ENCODE measurements around the gene CHMP6.

CHMP6 gene

GRCh38 chr17:80962356-80963329 lies 29.0 kb upstream of the CHMP6 start:
- Mint-ChIP-seq H3K27me3 (no peaks in the 10 kb centered on the region), H3K9me3 (no peaks in the 10 kb centered on the region), H3K4me1 (ENCODE audit: low read depth) (no peaks in the 10 kb centered on the region), H3K27ac (no peak overlapping the region), H3K36me3 (ENCODE audit: low read depth) (peaks cover 44% of the 10 kb centered on the region), H3K4me3 (no peak overlapping the region)
- DNase-seq = no peak

GRCh38 chr17:80963812-80964543 lies 27.7 kb upstream of the CHMP6 start:
- Mint-ChIP-seq H3K36me3 (ENCODE audit: low read depth) (peaks cover 42% of the 10 kb centered on the region), H3K4me1 (ENCODE audit: low read depth) (peaks cover 1% of the 10 kb centered on the region), H3K27ac (no peak overlapping the region), H3K9me3 (no peaks in the 10 kb centered on the region), H3K27me3 (no peaks in the 10 kb centered on the region), H3K4me3 (no peak overlapping the region)
- no peak for DNase-seq

GRCh38 chr17:80964544-80964856 lies 27.1 kb upstream of the CHMP6 start:
- Mint-ChIP-seq H3K27me3 (no peaks in the 10 kb centered on the region), H3K27ac (no peak overlapping the region), H3K36me3 (ENCODE audit: low read depth) (peaks cover 42% of the 10 kb centered on the region), H3K4me3 (no peak overlapping the region), H3K4me1 (ENCODE audit: low read depth) (peaks cover 1% of the 10 kb centered on the region), H3K9me3 (no peaks in the 10 kb centered on the region)
- no peak for DNase-seq

- no peaks in the 10 kb centered on the region for H3K9me3 Mint-ChIP-seq
- H3K36me3 Mint-ChIP-seq (ENCODE audit: low read depth) = peaks cover 42% of the 10 kb centered on the region
- peaks cover 3% of the 10 kb centered on the region for H3K4me1 Mint-ChIP-seq (ENCODE audit: low read depth)
- no peak for DNase-seq
- no peaks in the 10 kb centered on the region for H3K27me3 Mint-ChIP-seq
- peak overlapping the region; percentile 14 for H3K27ac Mint-ChIP-seq
- H3K4me3 Mint-ChIP-seq = no peak overlapping the region
Observed at GRCh38 chr17:80964859-80965580, 26.6 kb upstream of the CHMP6 start.

- Mint-ChIP-seq H3K27ac (peak overlapping the region; percentile 14), H3K27me3 (no peaks in the 10 kb centered on the region)
Observed at GRCh38 chr17:80965606-80966005, 26.0 kb upstream of the CHMP6 start.

GRCh38 chr17:80967404-80967872 lies 24.2 kb upstream of the CHMP6 start:
- DNase-seq = no peak
- H3K27ac Mint-ChIP-seq = no peak overlapping the region
- peaks cover 27% of the 10 kb centered on the region for H3K36me3 Mint-ChIP-seq (ENCODE audit: low read depth)
- no peaks in the 10 kb centered on the region for H3K9me3 Mint-ChIP-seq
- no peaks in the 10 kb centered on the region for H3K27me3 Mint-ChIP-seq
- H3K4me1 Mint-ChIP-seq (ENCODE audit: low read depth) = peaks cover 9% of the 10 kb centered on the region
- no peak overlapping the region for H3K4me3 Mint-ChIP-seq

More at GRCh38 chr17:80965606-80966005, 26.0 kb upstream of the CHMP6 start:
- Mint-ChIP-seq H3K4me3 (no peak overlapping the region), H3K4me1 (ENCODE audit: low read depth) (peaks cover 8% of the 10 kb centered on the region), H3K9me3 (no peaks in the 10 kb centered on the region), H3K36me3 (ENCODE audit: low read depth) (peaks cover 36% of the 10 kb centered on the region)
- DNase-seq = no peak

- Mint-ChIP-seq H3K36me3 (ENCODE audit: low read depth) (peaks cover 25% of the 10 kb centered on the region), H3K4me3 (no peak overlapping the region), H3K27ac (no peak overlapping the region), H3K27me3 (no peaks in the 10 kb centered on the region), H3K9me3 (no peaks in the 10 kb centered on the region), H3K4me1 (ENCODE audit: low read depth) (peaks cover 9% of the 10 kb centered on the region)
- no peak for DNase-seq
Observed at GRCh38 chr17:80968602-80969029, 23.0 kb upstream of the CHMP6 start.

- Mint-ChIP-seq H3K4me1 (ENCODE audit: low read depth) (peaks cover 9% of the 10 kb centered on the region), H3K36me3 (ENCODE audit: low read depth) (peaks cover 23% of the 10 kb centered on the region), H3K27me3 (no peaks in the 10 kb centered on the region), H3K4me3 (no peak overlapping the region), H3K27ac (no peak overlapping the region), H3K9me3 (no peaks in the 10 kb centered on the region)
- no peak for DNase-seq
Observed at GRCh38 chr17:80969030-80969673, 22.5 kb upstream of the CHMP6 start.

GRCh38 chr17:80969674-80970043 lies 22.0 kb upstream of the CHMP6 start:
- Mint-ChIP-seq H3K9me3 (no peaks in the 10 kb centered on the region), H3K27ac (no peak overlapping the region), H3K36me3 (ENCODE audit: low read depth) (peaks cover 18% of the 10 kb centered on the region), H3K27me3 (peaks cover under 1% of the 10 kb centered on the region), H3K4me3 (no peak overlapping the region), H3K4me1 (ENCODE audit: low read depth) (peaks cover 9% of the 10 kb centered on the region)
- DNase-seq = no peak

GRCh38 chr17:80970044-80970761 lies 21.4 kb upstream of the CHMP6 start:
- Mint-ChIP-seq H3K36me3 (ENCODE audit: low read depth) (peaks cover 14% of the 10 kb centered on the region), H3K27ac (peak overlapping the region; percentile 63), H3K4me3 (no peak overlapping the region), H3K4me1 (ENCODE audit: low read depth) (peaks cover 9% of the 10 kb centered on the region), H3K27me3 (peaks cover 4% of the 10 kb centered on the region), H3K9me3 (no peaks in the 10 kb centered on the region)
- peak; percentile 70 for DNase-seq

GRCh38 chr17:80970762-80971703 lies 20.6 kb upstream of the CHMP6 start:
- no peak for DNase-seq
- Mint-ChIP-seq H3K4me3 (no peak overlapping the region), H3K4me1 (ENCODE audit: low read depth) (peaks cover 9% of the 10 kb centered on the region), H3K27me3 (peaks cover 7% of the 10 kb centered on the region), H3K36me3 (ENCODE audit: low read depth) (peaks cover 7% of the 10 kb centered on the region), H3K27ac (peak overlapping the region; percentile 14), H3K9me3 (no peaks in the 10 kb centered on the region)

- H3K4me3 Mint-ChIP-seq = no peak overlapping the region
- DNase-seq = no peak
- H3K27ac Mint-ChIP-seq = no peak overlapping the region
- H3K36me3 Mint-ChIP-seq (ENCODE audit: low read depth) = peaks cover under 1% of the 10 kb centered on the region
- no peaks in the 10 kb centered on the region for H3K9me3 Mint-ChIP-seq
- peaks cover 9% of the 10 kb centered on the region for H3K4me1 Mint-ChIP-seq (ENCODE audit: low read depth)
- peaks cover 7% of the 10 kb centered on the region for H3K27me3 Mint-ChIP-seq
Observed at GRCh38 chr17:80971704-80972304, 19.8 kb upstream of the CHMP6 start.

Data from activated T-cell treated with anti-CD3 and anti-CD28 coated beads, Interleukin-2, amount 50 U/mL, for 24 hours (primary cell).